Astrocyte of the spinal cord (primary cell): Measurements from ENCODE around the gene MRPS12.

ENCODE experiments used
- DNase-seq: peaks from one replicate; pipeline ENCODE4 v3.0.0; 2011; ENCODE audit warnings: low read depth, low spot score
- H3K4me3 ChIP-seq: 2 replicates; pipeline ENCODE4 v1.5.1; 2011; ENCODE audit warnings: low read depth, mild to moderate bottlenecking, low read length, moderate library complexity
- in situ Hi-C: cut with HindIII; loops from 2 replicates; pipeline ENCODE4 v1.10.0; 2017; ENCODE audit warnings: low sequenced_read_pairs
- TF ChIP-seq, protein P1 (sequence below): IDR thresholded peaks from 2 replicates; pipeline ENCODE4 v1.5.1; 2012; ENCODE audit warnings: low read depth, mild to moderate bottlenecking, low read length, inconsistent platforms

Gene MRPS12

DNA sequence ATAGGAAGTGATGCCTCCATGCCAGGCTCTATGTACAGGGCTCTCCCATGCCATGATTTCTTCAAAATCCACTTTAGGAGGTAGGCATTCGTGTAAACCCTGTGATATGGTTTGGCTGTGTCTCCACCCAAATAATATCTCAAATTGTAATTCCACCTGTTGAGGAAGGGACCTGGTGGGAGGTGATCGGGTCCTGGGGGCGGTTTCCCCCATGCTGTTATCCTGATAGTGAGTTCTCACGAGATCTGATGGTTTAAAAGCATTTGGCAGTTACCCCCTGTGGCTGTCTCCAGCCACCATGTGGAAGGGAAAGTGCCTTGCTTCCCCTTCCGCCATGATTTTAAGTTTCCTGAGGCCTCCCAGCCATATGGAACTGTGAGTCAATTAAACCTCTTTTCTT is 8.3 kb upstream of the MRPS12 start:
- DNase-seq = no peak
- TF ChIP-seq, protein P1, sequence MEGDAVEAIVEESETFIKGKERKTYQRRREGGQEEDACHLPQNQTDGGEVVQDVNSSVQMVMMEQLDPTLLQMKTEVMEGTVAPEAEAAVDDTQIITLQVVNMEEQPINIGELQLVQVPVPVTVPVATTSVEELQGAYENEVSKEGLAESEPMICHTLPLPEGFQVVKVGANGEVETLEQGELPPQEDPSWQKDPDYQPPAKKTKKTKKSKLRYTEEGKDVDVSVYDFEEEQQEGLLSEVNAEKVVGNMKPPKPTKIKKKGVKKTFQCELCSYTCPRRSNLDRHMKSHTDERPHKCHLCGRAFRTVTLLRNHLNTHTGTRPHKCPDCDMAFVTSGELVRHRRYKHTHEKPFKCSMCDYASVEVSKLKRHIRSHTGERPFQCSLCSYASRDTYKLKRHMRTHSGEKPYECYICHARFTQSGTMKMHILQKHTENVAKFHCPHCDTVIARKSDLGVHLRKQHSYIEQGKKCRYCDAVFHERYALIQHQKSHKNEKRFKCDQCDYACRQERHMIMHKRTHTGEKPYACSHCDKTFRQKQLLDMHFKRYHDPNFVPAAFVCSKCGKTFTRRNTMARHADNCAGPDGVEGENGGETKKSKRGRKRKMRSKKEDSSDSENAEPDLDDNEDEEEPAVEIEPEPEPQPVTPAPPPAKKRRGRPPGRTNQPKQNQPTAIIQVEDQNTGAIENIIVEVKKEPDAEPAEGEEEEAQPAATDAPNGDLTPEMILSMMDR = no peak
- H3K4me3 ChIP-seq = no peak overlapping the region
- in situ Hi-C loops = no loop called here

DNA sequence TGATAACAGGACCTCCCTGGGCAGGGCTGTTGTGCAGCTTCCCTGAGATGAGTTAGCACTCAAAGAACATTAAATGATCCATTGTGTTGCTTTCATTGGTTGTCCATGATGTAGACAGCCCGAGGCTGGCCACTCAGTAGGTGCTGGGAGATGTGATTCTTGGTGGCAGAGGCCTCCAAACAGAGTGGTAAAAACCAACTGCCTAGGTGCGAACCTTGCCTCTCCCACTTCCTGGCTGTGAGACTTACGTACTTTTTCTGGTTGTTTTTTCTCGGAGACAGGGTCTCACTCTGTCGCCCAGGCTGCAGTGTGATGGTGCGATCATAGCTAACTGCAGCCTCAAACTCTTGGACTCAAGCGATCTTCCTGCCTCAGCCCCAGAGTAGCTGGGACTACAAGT is 6.4 kb upstream of the MRPS12 start:
- in situ Hi-C loops = no loop called here
- DNase-seq = no peak
- TF ChIP-seq, protein P1 = no peak
- H3K4me3 ChIP-seq = no peak overlapping the region

DNA sequence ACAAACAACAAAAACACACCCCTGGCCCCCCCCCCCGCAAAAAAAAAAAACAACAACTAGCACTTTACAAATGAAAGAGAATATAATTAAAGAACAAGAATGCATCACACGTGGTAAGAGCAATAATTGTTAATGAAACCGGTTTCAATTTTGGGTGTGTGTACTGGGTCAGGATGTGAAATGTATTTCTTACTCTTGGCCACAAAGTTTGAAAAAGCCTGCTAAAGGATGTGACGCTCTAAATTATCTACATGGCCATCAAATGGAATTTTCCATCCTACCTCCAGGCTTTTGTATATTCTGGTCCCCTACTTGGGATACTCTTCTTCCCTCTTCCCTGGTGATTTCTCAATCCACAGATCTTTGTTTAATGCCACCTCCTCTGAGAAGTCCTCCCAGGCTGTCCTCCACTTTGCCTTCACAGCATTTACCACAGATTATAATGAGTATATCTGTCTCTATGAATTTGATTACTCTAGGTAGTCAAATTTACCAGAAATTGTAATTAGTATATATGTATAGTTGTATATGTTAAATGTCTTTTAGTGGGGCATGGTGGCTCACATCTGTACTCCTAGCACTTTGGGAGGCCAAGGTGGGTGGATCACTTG is 2.2 kb upstream of the MRPS12 start:
- DNase-seq = no peak
- H3K4me3 ChIP-seq = no peak overlapping the region
- in situ Hi-C loops = no loop called here
- TF ChIP-seq, protein P1 = no peak

DNA sequence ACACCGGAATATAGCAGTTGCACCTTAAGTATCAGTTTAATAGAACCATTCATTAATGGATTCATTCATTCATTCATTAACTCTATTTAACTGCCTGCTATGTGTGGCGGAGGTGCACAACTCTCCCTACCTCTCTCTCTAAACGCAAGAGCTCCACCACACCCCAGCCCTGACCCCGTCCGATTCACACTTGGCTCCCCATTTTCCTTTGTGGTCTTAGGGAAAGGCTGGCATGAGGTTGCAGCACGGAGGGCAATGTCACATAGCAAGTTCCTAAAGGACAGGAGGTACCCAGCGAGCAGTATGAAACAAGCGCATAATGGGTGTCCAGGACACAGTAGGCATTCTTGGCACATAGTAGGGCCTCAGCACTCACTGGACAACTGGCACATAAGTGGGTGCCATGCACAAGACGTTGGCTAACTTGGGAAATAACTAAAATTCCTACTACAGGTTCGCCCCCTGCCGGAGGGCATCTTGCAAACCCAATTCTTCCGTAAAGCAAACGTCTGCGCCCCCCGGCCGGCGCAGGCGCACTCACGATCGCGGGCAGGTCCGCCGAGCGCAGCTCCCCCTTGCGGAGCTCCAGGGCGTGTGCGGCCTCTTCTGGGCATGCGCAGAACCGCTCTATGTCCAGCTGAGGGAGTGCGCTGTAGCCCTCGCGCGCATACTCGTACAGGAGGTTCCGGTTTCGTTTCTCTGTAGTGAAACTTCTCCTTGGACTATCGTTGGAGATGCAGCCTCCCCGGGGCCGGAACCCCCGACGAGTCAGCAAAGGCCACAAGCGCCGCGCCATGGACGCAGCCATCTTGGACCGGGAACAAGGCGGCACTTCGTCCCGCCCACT is 592 bp upstream of the MRPS12 start, which contains the start of gene SARS2:
SARS2 (minus strand) TSS at position 835 of the 847 bp plus-strand sequence; CDS start at position 808, 27 bp downstream.
- peak; percentile 96 for DNase-seq
- in situ Hi-C loops = no loop called here
- H3K4me3 ChIP-seq = peak within 1 kb of the TSS; percentile 95
- TF ChIP-seq, protein P1 = peak; percentile 97

- TF ChIP-seq, protein P1 = no peak
- no peak for DNase-seq
- in situ Hi-C loops = no loop called here
- H3K4me3 ChIP-seq = peak overlapping the region; percentile 95
These were observed 713 bp downstream of the MRPS12 start for GRCh38 chr19:38931521-38931793.

DNA sequence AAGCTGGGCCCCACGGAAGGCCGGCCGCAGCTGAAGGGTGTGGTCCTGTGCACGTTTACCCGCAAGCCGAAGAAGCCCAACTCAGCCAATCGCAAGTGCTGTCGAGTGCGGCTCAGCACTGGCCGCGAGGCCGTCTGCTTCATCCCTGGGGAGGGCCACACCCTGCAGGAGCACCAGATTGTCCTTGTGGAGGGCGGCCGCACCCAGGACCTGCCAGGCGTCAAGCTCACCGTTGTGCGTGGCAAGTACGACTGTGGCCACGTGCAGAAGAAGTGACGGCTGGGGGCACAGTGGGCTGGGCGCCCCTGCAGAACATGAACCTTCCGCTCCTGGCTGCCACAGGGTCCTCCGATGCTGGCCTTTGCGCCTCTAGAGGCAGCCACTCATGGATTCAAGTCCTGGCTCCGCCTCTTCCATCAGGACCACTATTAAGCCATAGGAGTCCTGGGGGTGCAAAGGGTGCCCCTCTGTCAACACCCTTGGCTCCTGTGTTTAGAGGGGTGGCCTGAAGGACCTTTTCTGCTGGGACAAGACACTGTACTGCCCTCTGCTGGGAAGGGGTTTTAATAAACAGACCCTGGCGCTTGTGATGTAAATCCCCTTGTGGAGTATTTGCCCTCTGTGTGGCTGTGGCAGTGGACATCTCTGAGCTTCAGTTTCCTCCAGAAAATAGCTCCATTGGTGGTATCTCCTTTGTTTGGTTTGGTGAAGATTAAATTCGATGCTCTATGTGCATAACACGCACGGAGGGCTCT is 1.9 kb downstream of the MRPS12 start:
- no peak overlapping the region for H3K4me3 ChIP-seq
- peak; percentile 32 for DNase-seq
- in situ Hi-C loops = no loop called here
- TF ChIP-seq, protein P1 = peak; percentile 39
